Measurements from ENCODE around the gene SLAMF1.
A peak's percentile ranks its signal among the peaks of the same experiment; 100 is the strongest.

SLAMF1 gene

GRCh38 chr1:160674415-160674814 lies 27.6 kb upstream of the SLAMF1 start:
- Histone ChIP-seq H3K56ac (ENCODE audit: low read length) (peak overlapping the region; percentile 26), H3K79me2 (ENCODE audit: control insufficient read depth, insufficient read depth, low read length) (no peaks in the 10 kb centered on the region), H3K23ac (ENCODE audit: low read length) (no peak overlapping the region), H4K8ac (ENCODE audit: low read depth, low read length) (no peak overlapping the region), H3K27me3 (ENCODE audit: insufficient read depth, low read length, poor library complexity) (no peaks in the 10 kb centered on the region), H3K27ac (ENCODE audit: low read depth, low read length) (no peak overlapping the region), H3K36me3 (ENCODE audit: control insufficient read depth, insufficient read depth, low read length) (no peaks in the 10 kb centered on the region), H2BK5ac (ENCODE audit: low read length) (peak overlapping the region; percentile 93), H3K4ac (ENCODE audit: low read depth, low read length) (peak overlapping the region; percentile 87), H3K18ac (ENCODE audit: low read length) (peak overlapping the region; percentile 70), H3K79me1 (ENCODE audit: low read length) (no peaks in the 10 kb centered on the region), H3K4me2 (ENCODE audit: low read length) (no peak overlapping the region), H2BK15ac (replicated peaks; ENCODE audit: low read depth) (no peak overlapping the region), H3K9ac (ENCODE audit: low read length) (no peak overlapping the region), H4K5ac (ENCODE audit: low read length) (no peak overlapping the region), H2AK5ac (ENCODE audit: low read length) (peak overlapping the region; percentile 90), H2BK120ac (ENCODE audit: low read depth, low read length) (peak overlapping the region; percentile 48), H3K4me1 (ENCODE audit: control insufficient read depth, low read depth, low read length) (peaks cover 6% of the 10 kb centered on the region), H3K4me3 (ENCODE audit: low read length) (no peak overlapping the region)
- no peak for DNase-seq
- WGBS (ENCODE audit: extremely low coverage, insufficient coverage, low lambda C conversion rate): no CpG with 5 or more reads among the region's 2 CpGs

- H2AK5ac ChIP-seq (ENCODE audit: low read length): peak overlapping the region; percentile 91
- H4K5ac ChIP-seq (ENCODE audit: low read length): no peak overlapping the region
- H3K4me1 ChIP-seq (ENCODE audit: control insufficient read depth, low read depth, low read length): peaks cover 6% of the 10 kb centered on the region
- peak overlapping the region; percentile 72 for H3K27ac ChIP-seq (ENCODE audit: low read depth, low read length)
- H3K4me3 ChIP-seq (ENCODE audit: low read length): no peak overlapping the region
- no peaks in the 10 kb centered on the region for H3K36me3 ChIP-seq (ENCODE audit: control insufficient read depth, insufficient read depth, low read length)
- no peak overlapping the region for H3K9ac ChIP-seq (ENCODE audit: low read length)
- peak overlapping the region; percentile 42 for H3K56ac ChIP-seq (ENCODE audit: low read length)
- H2BK5ac ChIP-seq (ENCODE audit: low read length): peak overlapping the region; percentile 92
- peak overlapping the region; percentile 56 for H2BK120ac ChIP-seq (ENCODE audit: low read depth, low read length)
- no CpG with 5 or more reads among the region's 6 CpGs for WGBS (ENCODE audit: extremely low coverage, insufficient coverage, low lambda C conversion rate)
- no peak overlapping the region for H4K8ac ChIP-seq (ENCODE audit: low read depth, low read length)
- no peaks in the 10 kb centered on the region for H3K79me1 ChIP-seq (ENCODE audit: low read length)
- no peaks in the 10 kb centered on the region for H3K27me3 ChIP-seq (ENCODE audit: insufficient read depth, low read length, poor library complexity)
- peak overlapping the region; percentile 91 for H3K4ac ChIP-seq (ENCODE audit: low read depth, low read length)
- no peak overlapping the region for H3K4me2 ChIP-seq (ENCODE audit: low read length)
- H3K23ac ChIP-seq (ENCODE audit: low read length): no peak overlapping the region
- no peak overlapping the region for H2BK15ac ChIP-seq (replicated peaks; ENCODE audit: low read depth)
- DNase-seq: no peak
- H3K79me2 ChIP-seq (ENCODE audit: control insufficient read depth, insufficient read depth, low read length): no peaks in the 10 kb centered on the region
- peak overlapping the region; percentile 70 for H3K18ac ChIP-seq (ENCODE audit: low read length)
Observed at GRCh38 chr1:160672789-160673695, 26.2 kb upstream of the SLAMF1 start.

GRCh38 chr1:160671603-160672517 lies 25.0 kb upstream of the SLAMF1 start:
- Histone ChIP-seq H3K4ac (ENCODE audit: low read depth, low read length) (no peak overlapping the region), H2BK5ac (ENCODE audit: low read length) (peak overlapping the region; percentile 86), H3K4me1 (ENCODE audit: control insufficient read depth, low read depth, low read length) (peaks cover 6% of the 10 kb centered on the region), H3K23ac (ENCODE audit: low read length) (no peak overlapping the region), H4K8ac (ENCODE audit: low read depth, low read length) (peak overlapping the region; percentile 90), H3K9ac (ENCODE audit: low read length) (no peak overlapping the region), H3K79me2 (ENCODE audit: control insufficient read depth, insufficient read depth, low read length) (no peaks in the 10 kb centered on the region), H3K4me2 (ENCODE audit: low read length) (no peak overlapping the region), H3K56ac (ENCODE audit: low read length) (no peak overlapping the region), H2BK15ac (replicated peaks; ENCODE audit: low read depth) (no peak overlapping the region), H3K79me1 (ENCODE audit: low read length) (no peaks in the 10 kb centered on the region), H2AK5ac (ENCODE audit: low read length) (no peak overlapping the region), H4K5ac (ENCODE audit: low read length) (no peak overlapping the region), H3K27me3 (ENCODE audit: insufficient read depth, low read length, poor library complexity) (no peaks in the 10 kb centered on the region), H3K18ac (ENCODE audit: low read length) (peak overlapping the region; percentile 88), H3K36me3 (ENCODE audit: control insufficient read depth, insufficient read depth, low read length) (no peaks in the 10 kb centered on the region), H3K27ac (ENCODE audit: low read depth, low read length) (peak overlapping the region; percentile 84), H3K4me3 (ENCODE audit: low read length) (no peak overlapping the region), H2BK120ac (ENCODE audit: low read depth, low read length) (no peak overlapping the region)
- peak; percentile 27 for DNase-seq
- WGBS (ENCODE audit: extremely low coverage, insufficient coverage, low lambda C conversion rate): no CpG with 5 or more reads among the region's 3 CpGs

GRCh38 chr1:160670701-160671100 lies 23.9 kb upstream of the SLAMF1 start:
- Histone ChIP-seq H3K18ac (ENCODE audit: low read length) (peak overlapping the region; percentile 95), H3K36me3 (ENCODE audit: control insufficient read depth, insufficient read depth, low read length) (no peaks in the 10 kb centered on the region), H4K5ac (ENCODE audit: low read length) (no peak overlapping the region), H3K4ac (ENCODE audit: low read depth, low read length) (no peak overlapping the region), H4K8ac (ENCODE audit: low read depth, low read length) (no peak overlapping the region), H3K9ac (ENCODE audit: low read length) (no peak overlapping the region), H2BK120ac (ENCODE audit: low read depth, low read length) (peak overlapping the region; percentile 74), H3K27me3 (ENCODE audit: insufficient read depth, low read length, poor library complexity) (no peaks in the 10 kb centered on the region), H3K23ac (ENCODE audit: low read length) (no peak overlapping the region), H3K27ac (ENCODE audit: low read depth, low read length) (peak overlapping the region; percentile 43), H3K4me3 (ENCODE audit: low read length) (no peak overlapping the region), H3K56ac (ENCODE audit: low read length) (peak overlapping the region; percentile 71), H3K79me1 (ENCODE audit: low read length) (no peaks in the 10 kb centered on the region), H2BK5ac (ENCODE audit: low read length) (peak overlapping the region; percentile 37), H2BK15ac (replicated peaks; ENCODE audit: low read depth) (peak overlapping the region; percentile 76), H3K4me2 (ENCODE audit: low read length) (no peak overlapping the region), H2AK5ac (ENCODE audit: low read length) (peak overlapping the region; percentile 92), H3K4me1 (ENCODE audit: control insufficient read depth, low read depth, low read length) (peaks cover 7% of the 10 kb centered on the region), H3K79me2 (ENCODE audit: control insufficient read depth, insufficient read depth, low read length) (no peaks in the 10 kb centered on the region)
- DNase-seq: no peak
- 100% methylated on average over 2 of the region's 4 CpGs for WGBS (ENCODE audit: extremely low coverage, insufficient coverage, low lambda C conversion rate)

- Histone ChIP-seq H4K5ac (ENCODE audit: low read length) (no peak overlapping the region), H3K79me1 (ENCODE audit: low read length) (no peaks in the 10 kb centered on the region), H2BK5ac (ENCODE audit: low read length) (no peak overlapping the region), H3K4me3 (ENCODE audit: low read length) (no peak overlapping the region), H3K9ac (ENCODE audit: low read length) (no peak overlapping the region), H3K56ac (ENCODE audit: low read length) (no peak overlapping the region), H3K4ac (ENCODE audit: low read depth, low read length) (peak overlapping the region; percentile 91), H2BK15ac (replicated peaks; ENCODE audit: low read depth) (peak overlapping the region; percentile 94), H4K8ac (ENCODE audit: low read depth, low read length) (no peak overlapping the region), H3K4me1 (ENCODE audit: control insufficient read depth, low read depth, low read length) (peaks cover 7% of the 10 kb centered on the region), H3K27ac (ENCODE audit: low read depth, low read length) (no peak overlapping the region), H3K79me2 (ENCODE audit: control insufficient read depth, insufficient read depth, low read length) (no peaks in the 10 kb centered on the region), H3K4me2 (ENCODE audit: low read length) (no peak overlapping the region), H3K18ac (ENCODE audit: low read length) (peak overlapping the region; percentile 99), H3K27me3 (ENCODE audit: insufficient read depth, low read length, poor library complexity) (no peaks in the 10 kb centered on the region), H2BK120ac (ENCODE audit: low read depth, low read length) (peak overlapping the region; percentile 95), H3K36me3 (ENCODE audit: control insufficient read depth, insufficient read depth, low read length) (no peaks in the 10 kb centered on the region), H2AK5ac (ENCODE audit: low read length) (no peak overlapping the region), H3K23ac (ENCODE audit: low read length) (no peak overlapping the region)
- WGBS (ENCODE audit: extremely low coverage, insufficient coverage, low lambda C conversion rate): no CpG with 5 or more reads among the region's 20 CpGs
- no peak for DNase-seq
Observed at GRCh38 chr1:160669802-160670201, 23.0 kb upstream of the SLAMF1 start.
